Adrenal gland (tissue), 5 donors: Measurements from ENCODE around the gene TRIM47.

ENCODE experiments used
- POLR2A ChIP-seq, 2 donors: fragments of 450-650 bp; IDR thresholded peaks; one replicate each; pipeline ENCODE4 v1.6.1; 2017; ENCODE audit warnings: antibody characterized with exemption in 2 of 2, mild to moderate bottlenecking in 2 of 2, moderate library complexity in 1 of 2
- TF ChIP-seq, protein P1 (sequence below), 6 experiments: fragments of 450-650 bp in 4 of 6; fragments of 200-600 bp in 2 of 6; sonication (generic) in 1 of 6; IDR thresholded peaks; 1 replicate in 5 of 6; 2 replicates in 1 of 6; pipeline versions ENCODE4 v1.5.1 to v1.8.0; 2016 to 2021; ENCODE audit warnings: antibody characterized with exemption in 6 of 6, mild to moderate bottlenecking in 2 of 6, moderate library complexity in 1 of 6
- donor health status: DM: no; HTN: no; CAD: no.

DNA sequence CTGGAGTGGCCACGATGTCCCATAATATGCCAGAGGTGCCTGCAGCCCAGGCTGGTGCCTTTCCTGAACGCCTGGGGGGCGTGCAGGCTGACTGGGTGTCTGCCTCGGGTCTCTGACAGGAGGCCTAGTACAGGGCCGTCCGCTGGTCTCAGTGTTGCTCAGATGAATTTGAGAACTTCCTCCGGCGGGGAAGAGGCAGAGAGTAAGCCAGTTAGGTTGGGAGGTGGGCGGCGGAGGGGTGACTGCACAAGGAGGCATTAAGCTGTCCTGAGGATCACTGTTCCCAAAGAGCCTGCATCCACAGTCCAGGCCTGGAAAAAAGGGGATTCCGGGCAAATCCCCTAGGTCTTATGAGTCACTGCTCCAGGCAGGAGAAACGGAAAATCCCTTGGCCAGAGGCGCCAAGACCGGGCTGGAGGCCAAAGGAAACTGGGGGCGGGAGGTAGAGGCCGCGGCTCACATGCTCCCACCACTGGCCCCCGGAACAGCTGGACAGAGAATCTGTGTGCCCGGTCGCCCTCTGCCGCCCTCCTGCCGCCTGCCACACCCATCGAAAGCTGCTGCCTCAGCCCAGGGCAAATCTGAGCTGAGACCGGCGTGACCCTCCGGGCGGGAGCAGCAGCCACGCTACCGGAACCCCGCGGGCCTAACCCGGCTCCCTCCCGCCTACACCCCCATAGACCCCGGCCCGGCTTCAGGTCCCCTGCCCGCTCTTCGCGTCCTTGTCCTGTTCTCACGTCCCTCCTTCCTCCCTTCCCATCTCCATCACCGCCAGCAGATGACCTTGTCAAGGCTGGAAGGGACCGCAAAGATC, 1.2 kb downstream of the TRIM47 start:
- TF ChIP-seq POLR2A (IDR thresholded peaks at IDR 0.05) = peak in 1 of 2 donors; percentile 53
- TF ChIP-seq, protein P1, sequence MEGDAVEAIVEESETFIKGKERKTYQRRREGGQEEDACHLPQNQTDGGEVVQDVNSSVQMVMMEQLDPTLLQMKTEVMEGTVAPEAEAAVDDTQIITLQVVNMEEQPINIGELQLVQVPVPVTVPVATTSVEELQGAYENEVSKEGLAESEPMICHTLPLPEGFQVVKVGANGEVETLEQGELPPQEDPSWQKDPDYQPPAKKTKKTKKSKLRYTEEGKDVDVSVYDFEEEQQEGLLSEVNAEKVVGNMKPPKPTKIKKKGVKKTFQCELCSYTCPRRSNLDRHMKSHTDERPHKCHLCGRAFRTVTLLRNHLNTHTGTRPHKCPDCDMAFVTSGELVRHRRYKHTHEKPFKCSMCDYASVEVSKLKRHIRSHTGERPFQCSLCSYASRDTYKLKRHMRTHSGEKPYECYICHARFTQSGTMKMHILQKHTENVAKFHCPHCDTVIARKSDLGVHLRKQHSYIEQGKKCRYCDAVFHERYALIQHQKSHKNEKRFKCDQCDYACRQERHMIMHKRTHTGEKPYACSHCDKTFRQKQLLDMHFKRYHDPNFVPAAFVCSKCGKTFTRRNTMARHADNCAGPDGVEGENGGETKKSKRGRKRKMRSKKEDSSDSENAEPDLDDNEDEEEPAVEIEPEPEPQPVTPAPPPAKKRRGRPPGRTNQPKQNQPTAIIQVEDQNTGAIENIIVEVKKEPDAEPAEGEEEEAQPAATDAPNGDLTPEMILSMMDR (IDR thresholded peaks at IDR 0.05) = peak in 1 of 6 experiments; percentile 32
